NCI-H128 (cell line): Measurements from ENCODE around the gene TRAPPC3L.
"Not testable (repeated sequence)": the region's sequence is repeated elsewhere in the genome, so short reads cannot be mapped to it uniquely, and the experiment has no call there.

ENCODE experiments used
- DNase-seq: peaks from one replicate; lab custom pipeline; 2025; ENCODE audit not compliant: unreplicated experiment; lab: John Stamatoyannopoulos, UW

Gene TRAPPC3L

GRCh38 chr6:116515141-116515540 is 30.3 kb downstream of the TRAPPC3L start:
- DNase-seq, result no peak

- DNase-seq, result no peak
Measured at GRCh38 chr6:116514111-116514510, 31.4 kb downstream of the TRAPPC3L start.

GRCh38 chr6:116513224-116513875 is 32.1 kb downstream of the TRAPPC3L start:
- no peak for DNase-seq

GRCh38 chr6:116512734-116513133 is 32.8 kb downstream of the TRAPPC3L start:
- DNase-seq, result no peak

- no peak for DNase-seq
Measured at GRCh38 chr6:116512111-116512559, 33.3 kb downstream of the TRAPPC3L start.

- DNase-seq, result no peak
Measured at GRCh38 chr6:116511424-116512110, 33.9 kb downstream of the TRAPPC3L start, which contains the start of gene CALHM5. CALHM5 (plus strand) TSS chr6:116511639; CDS start chr6:116511697, 58 bp downstream.

GRCh38 chr6:116508527-116508926 is 37.0 kb downstream of the TRAPPC3L start:
- no peak for DNase-seq

- no peak for DNase-seq
Measured at GRCh38 chr6:116507324-116507723, 38.2 kb downstream of the TRAPPC3L start.

- no peak for DNase-seq
Measured at GRCh38 chr6:116500969-116501433, 44.5 kb downstream of the TRAPPC3L start.

GRCh38 chr6:116497113-116497676 is 48.3 kb downstream of the TRAPPC3L start:
- no peak for DNase-seq

GRCh38 chr6:116495161-116495560 is 50.3 kb downstream of the TRAPPC3L start:
- DNase-seq, result not testable (repeated sequence)

GRCh38 chr6:116492331-116493067 is 53.0 kb downstream of the TRAPPC3L start:
- no peak for DNase-seq

- no peak for DNase-seq
Measured at GRCh38 chr6:116491610-116492330, 53.7 kb downstream of the TRAPPC3L start.

GRCh38 chr6:116485559-116486184 is 59.8 kb downstream of the TRAPPC3L start:
- no peak for DNase-seq

- DNase-seq, result no peak
Measured at GRCh38 chr6:116483616-116484015, 61.9 kb downstream of the TRAPPC3L start.

- no peak for DNase-seq
Measured at GRCh38 chr6:116482780-116483179, 62.7 kb downstream of the TRAPPC3L start.

GRCh38 chr6:116476002-116476678 is 69.3 kb downstream of the TRAPPC3L start:
- no peak for DNase-seq

- DNase-seq, result no peak
Measured at GRCh38 chr6:116475141-116475540, 70.3 kb downstream of the TRAPPC3L start.

GRCh38 chr6:116472706-116473105 is 72.8 kb downstream of the TRAPPC3L start:
- no peak for DNase-seq

GRCh38 chr6:116471531-116471930 is 74.0 kb downstream of the TRAPPC3L start:
- DNase-seq, result no peak
